WTC11 (cell line): ENCODE data around the gene NRSN2. TPM values are rescaled to one million over a fixed set of nuclear protein-coding genes. Genes with fewer than 3 reads are reported as not detected.

Experiments
- ATAC-seq: fragments of 200-7000 bp; cut with Tn5 transposase; 2 replicates; pipeline ENCODE4 v1.10.0; 2021; ENCODE audit warnings: mild to moderate bottlenecking, moderate library complexity
- CTCF ChIA-PET: fragments of 300-600 bp; sonication (Branson Sonifier 250); formaldehyde crosslinking; loops from one replicate; lab custom pipeline; 2021; ENCODE audit warnings: antibody characterized with exemption; lab: Charles Lee
- POLR2A ChIA-PET: fragments of 350-600 bp; sonication (Branson Sonifier 250); formaldehyde crosslinking; loops from one replicate; lab custom pipeline; 2021; ENCODE audit warnings: antibody characterized with exemption; lab: Charles Lee
- DNase-seq: peaks from one replicate; pipeline ENCODE4 v3.0.0; 2021; ENCODE audit warnings: low spot score
- H3K27ac Mint-ChIP-seq: 2 replicates; pipeline ENCODE4 v1.8.0; 2021; ENCODE audit warnings: mixed read lengths
- H3K27me3 Mint-ChIP-seq: 2 replicates; pipeline ENCODE4 v1.8.0; 2021; ENCODE audit warnings: low read depth, mild to moderate bottlenecking, moderate library complexity, mixed read lengths
- H3K36me3 Mint-ChIP-seq: 2 replicates; pipeline ENCODE4 v1.8.0; 2021; ENCODE audit warnings: mixed read lengths
- H3K4me1 Mint-ChIP-seq: 2 replicates; pipeline ENCODE4 v1.8.0; 2022; ENCODE audit warnings: mixed read lengths
- H3K4me3 Mint-ChIP-seq: 2 replicates; pipeline ENCODE4 v1.8.0; 2021; ENCODE audit warnings: mild to moderate bottlenecking, moderate library complexity, mixed read lengths
- H3K9me3 Mint-ChIP-seq: 2 replicates; pipeline ENCODE4 v1.8.0; 2021; ENCODE audit warnings: mixed read lengths
- ATF3 ChIP-seq: sonication (generic); formaldehyde crosslinking; conservative IDR thresholded peaks from 2 replicates; pipeline ENCODE4 v1.8.1; 2022; ENCODE audit warnings: mild to moderate bottlenecking, missing genetic modification reagents
- CTCF ChIP-seq: fragments of 200-600 bp; IDR thresholded peaks from 2 replicates; pipeline ENCODE4 v1.8.0; 2022; ENCODE audit warnings: antibody characterized with exemption
- ETV6 ChIP-seq: sonication (generic); formaldehyde crosslinking; IDR thresholded peaks from 2 replicates; pipeline ENCODE4 v1.8.1; 2022; ENCODE audit warnings: mild to moderate bottlenecking, missing genetic modification reagents
- FOXK1 ChIP-seq: sonication (generic); formaldehyde crosslinking; IDR thresholded peaks from 2 replicates; pipeline ENCODE4 v1.8.0; 2022; ENCODE audit warnings: mild to moderate bottlenecking, moderate library complexity, missing genetic modification reagents
- FOXP4 ChIP-seq: sonication (generic); formaldehyde crosslinking; IDR thresholded peaks from 2 replicates; pipeline ENCODE4 v1.8.0; 2022; ENCODE audit warnings: mild to moderate bottlenecking, missing genetic modification reagents
- MYBL2 ChIP-seq: sonication (generic); formaldehyde crosslinking; IDR thresholded peaks from 2 replicates; pipeline ENCODE4 v1.8.1; 2023; ENCODE audit warnings: mild to moderate bottlenecking, moderate library complexity, missing genetic modification reagents
- NFATC4 ChIP-seq: fragments of 250-450 bp; sonication (Bioruptor Pico); IDR thresholded peaks from 2 replicates; pipeline ENCODE4 v1.9.0; 2021; ENCODE audit warnings: mild to moderate bottlenecking
- NFE2L1 ChIP-seq: sonication (generic); formaldehyde crosslinking; IDR thresholded peaks from 2 replicates; pipeline ENCODE4 v1.8.1; 2023; ENCODE audit warnings: missing genetic modification reagents
- ZBTB21 ChIP-seq: sonication (generic); formaldehyde crosslinking; IDR thresholded peaks from 2 replicates; pipeline ENCODE4 v1.8.1; 2023; ENCODE audit warnings: mild to moderate bottlenecking, missing genetic modification reagents, borderline replicate concordance
- ZNF121 ChIP-seq: sonication (generic); formaldehyde crosslinking; IDR thresholded peaks from 2 replicates; pipeline ENCODE4 v1.8.0; 2023; ENCODE audit warnings: missing genetic modification reagents
- ZNF138 ChIP-seq: sonication (generic); formaldehyde crosslinking; conservative IDR thresholded peaks from 2 replicates; pipeline ENCODE4 v1.8.1; 2022; ENCODE audit warnings: mild to moderate bottlenecking, moderate library complexity, missing genetic modification reagents
- ZNF423 ChIP-seq: fragments of 250-450 bp; sonication (Bioruptor Pico); IDR thresholded peaks from 2 replicates; pipeline ENCODE4 v2.1.2; 2022; ENCODE audit warnings: mild to moderate bottlenecking, moderate library complexity
- ZNF512 ChIP-seq: sonication (generic); formaldehyde crosslinking; IDR thresholded peaks from 2 replicates; pipeline ENCODE4 v1.8.1; 2022; ENCODE audit warnings: missing genetic modification reagents, borderline replicate concordance
- total RNA-seq: library from RNA; stranded (reverse); gene quantifications from 3 replicates; pipeline ENCODE4 v1.2.3, GENCODE V29; 2021
- TF ChIP-seq, protein P1 (sequence below): sonication (generic); formaldehyde crosslinking; IDR thresholded peaks from 2 replicates; pipeline ENCODE4 v1.8.1; 2022; ENCODE audit warnings: low read depth, mild to moderate bottlenecking, moderate library complexity, missing genetic modification reagents, borderline replicate concordance

The NRSN2 gene
- total RNA-seq, 1 experiment from 2014 or later: 23.0 TPM

- POLR2A ChIA-PET: interaction anchor here (0.8 to 6.3 kb wide), 5 partner anchors 9 to 34 kb away, joined by 3 to 110 read pairs (median 4); partner anchors contain the start of gene SOX12
- Mint-ChIP-seq H3K27me3 (peaks cover 26% of the 10 kb centered on the region), H3K4me1 (peaks cover 62% of the 10 kb centered on the region), H3K9me3 (peaks cover 13% of the 10 kb centered on the region), H3K27ac (peak overlapping the region; percentile 99), H3K4me3 (peak overlapping the region; percentile 100), H3K36me3 (peaks cover 23% of the 10 kb centered on the region)
- CTCF ChIA-PET: interaction anchor here (0.8 to 6.5 kb wide), 8 partner anchors 9 to 131 kb away, joined by 3 to 55 read pairs (median 8); partner anchors contain the start of gene SOX12
- DNase-seq (no peak), ATAC-seq (peak; percentile 6)
- TF ChIP-seq FOXP4: peak; percentile 69; the same call in 1 of the 2 replicates
- TF ChIP-seq ETV6 (CRISPR knock-in tag): 0 out of 2 replicates have a peak, but pooled peaks have one; percentile 58
- TF ChIP-seq ZNF512 (CRISPR knock-in tag): no peak
- TF ChIP-seq FOXK1 (CRISPR knock-in tag): peak; percentile 69; the same call in 1 of the 2 replicates
Measured at GRCh38 chr20:300345-300990, 46.4 kb upstream of the NRSN2 start.

- DNase-seq (no peak), ATAC-seq (no peak)
- ChIA-PET POLR2A (interaction anchor here (1.1 to 6.3 kb wide), 5 partner anchors 8 to 45 kb away, joined by 3 to 110 read pairs (median 7); partner anchors contain the start of genes NRSN2 and SOX12), CTCF (interaction anchor here (0.9 to 6.5 kb wide), 8 partner anchors 8 to 129 kb away, joined by 3 to 55 read pairs (median 8); partner anchors contain the start of gene SOX12)
- TF ChIP-seq CTCF: no peak
- 0 out of 2 replicates have a peak, but pooled peaks have one; percentile 60 for TF ChIP-seq ZNF121
- peaks cover 23% of the 10 kb centered on the region for H3K36me3 Mint-ChIP-seq
- peak overlapping the region; percentile 100 for H3K4me3 Mint-ChIP-seq
- peak overlapping the region; percentile 99 for H3K27ac Mint-ChIP-seq
- H3K9me3 Mint-ChIP-seq: peaks cover 9% of the 10 kb centered on the region
- H3K4me1 Mint-ChIP-seq: peaks cover 54% of the 10 kb centered on the region
- peaks cover 16% of the 10 kb centered on the region for H3K27me3 Mint-ChIP-seq
Measured at GRCh38 chr20:301886-302848, 44.7 kb upstream of the NRSN2 start.

- Mint-ChIP-seq H3K9me3 (peaks cover 9% of the 10 kb centered on the region), H3K4me3 (no peak overlapping the region), H3K4me1 (peaks cover 60% of the 10 kb centered on the region), H3K27me3 (peaks cover 16% of the 10 kb centered on the region), H3K27ac (no peak overlapping the region), H3K36me3 (peaks cover 10% of the 10 kb centered on the region)
- ChIA-PET POLR2A (no interaction called here), CTCF (interaction anchor here (0.6 kb wide), 1 partner anchor 127 kb away, joined by 3 read pairs; no protein-coding TSS in a partner anchor)
- TF ChIP-seq ZNF138: no peak
- TF ChIP-seq, protein P1, sequence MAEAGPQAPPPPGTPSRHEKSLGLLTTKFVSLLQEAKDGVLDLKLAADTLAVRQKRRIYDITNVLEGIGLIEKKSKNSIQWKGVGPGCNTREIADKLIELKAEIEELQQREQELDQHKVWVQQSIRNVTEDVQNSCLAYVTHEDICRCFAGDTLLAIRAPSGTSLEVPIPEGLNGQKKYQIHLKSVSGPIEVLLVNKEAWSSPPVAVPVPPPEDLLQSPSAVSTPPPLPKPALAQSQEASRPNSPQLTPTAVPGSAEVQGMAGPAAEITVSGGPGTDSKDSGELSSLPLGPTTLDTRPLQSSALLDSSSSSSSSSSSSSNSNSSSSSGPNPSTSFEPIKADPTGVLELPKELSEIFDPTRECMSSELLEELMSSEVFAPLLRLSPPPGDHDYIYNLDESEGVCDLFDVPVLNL (CRISPR knock-in tag): no peak
- TF ChIP-seq NFE2L1 (CRISPR knock-in tag): no peak
- TF ChIP-seq ETV6 (CRISPR knock-in tag): no peak
- no peak for TF ChIP-seq MYBL2
- no peak for TF ChIP-seq FOXP4
- no peak for TF ChIP-seq NFATC4 (CRISPR knock-in tag)
- no peak for TF ChIP-seq ZNF423 (CRISPR knock-in tag)
- TF ChIP-seq ZBTB21 (CRISPR knock-in tag): no peak
- TF ChIP-seq ATF3 (CRISPR knock-in tag): no peak
- DNase-seq (no peak), ATAC-seq (no peak)
Measured at GRCh38 chr20:305745-306144, 41.2 kb upstream of the NRSN2 start.
